Hematopoietic multipotent progenitor cell treated with erythropoietin and hydrocortisone succinate and interleukin-3 and kit ligand, for 8 days (in vitro differentiated cells): ENCODE data around the gene KAZN.

Source experiments
- DNase-seq: peaks from one replicate; pipeline ENCODE4 v3.0.0-alpha.2; 2015

Gene KAZN

DNA sequence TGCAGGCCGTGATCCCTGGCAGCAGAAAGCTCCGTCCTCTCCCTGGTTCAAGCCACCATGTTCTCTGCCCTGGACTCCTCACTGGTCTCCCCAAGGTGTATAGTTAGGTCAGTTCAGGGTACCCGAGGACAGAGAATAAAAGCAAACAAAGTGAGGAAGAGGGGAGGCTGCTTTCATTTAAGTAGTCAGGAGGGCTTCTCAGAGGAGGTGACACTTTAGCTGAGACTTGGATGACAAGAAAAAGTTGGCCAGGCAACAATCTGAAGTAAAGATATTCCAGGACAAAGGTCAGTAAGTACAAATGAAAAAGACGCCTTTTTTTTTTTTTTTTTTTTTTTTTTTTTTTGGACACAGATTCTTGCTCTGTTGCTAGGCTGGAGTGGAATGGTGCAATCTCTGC is 297.2 kb downstream of the KAZN start:
- no peak for DNase-seq

DNA sequence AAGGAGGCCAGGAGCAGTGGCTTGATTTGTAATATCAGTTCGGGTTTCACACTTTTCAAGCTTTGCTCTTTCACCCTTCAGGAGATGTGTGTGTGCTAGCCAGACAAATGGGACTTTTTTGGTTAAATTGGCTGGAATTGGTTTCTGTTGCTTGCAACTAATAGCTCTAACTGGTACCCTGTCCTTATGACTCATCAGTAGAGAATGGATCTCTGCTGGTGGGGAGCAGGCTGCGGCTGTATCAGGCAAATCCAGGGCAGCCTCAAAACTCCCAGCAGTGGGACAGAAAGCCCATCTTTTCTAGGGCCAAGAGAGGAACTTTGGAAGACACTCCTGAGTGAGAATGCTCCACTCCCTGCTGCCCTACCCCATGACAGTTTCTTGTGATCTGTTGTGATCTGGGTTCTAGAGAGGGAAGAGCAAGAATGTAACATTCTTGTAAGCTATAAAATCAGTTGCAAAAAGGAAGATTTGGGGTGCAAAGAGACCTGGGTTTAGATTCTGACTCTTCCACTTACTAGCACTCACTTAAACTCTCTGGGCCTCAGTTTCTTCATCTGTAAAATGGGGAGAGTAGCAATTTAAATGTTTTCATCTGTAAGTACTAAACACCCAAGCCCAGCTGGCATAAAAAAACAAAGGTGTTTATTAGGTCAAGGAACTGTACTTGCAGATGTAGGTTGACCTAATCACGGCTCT is 298.0 kb downstream of the KAZN start:
- no peak for DNase-seq

DNA sequence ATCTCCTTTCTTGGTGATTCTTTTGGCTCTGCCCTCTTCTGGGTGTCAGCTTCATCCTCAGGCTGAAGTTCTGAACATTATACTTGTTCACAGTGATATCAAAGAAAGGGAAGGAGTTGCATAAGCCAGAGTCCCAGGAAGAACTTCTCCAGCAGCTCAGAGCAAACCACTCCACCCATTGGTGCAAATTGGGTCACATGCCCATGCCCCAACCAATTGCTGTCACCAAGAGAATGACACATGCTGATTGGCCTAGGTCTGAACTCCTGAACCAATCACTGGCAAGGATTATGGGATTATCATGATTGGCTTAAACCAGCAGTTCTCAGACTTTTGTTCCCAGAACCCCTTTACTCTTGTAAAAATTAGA is 298.6 kb downstream of the KAZN start:
- DNase-seq = peak; percentile 28

DNA sequence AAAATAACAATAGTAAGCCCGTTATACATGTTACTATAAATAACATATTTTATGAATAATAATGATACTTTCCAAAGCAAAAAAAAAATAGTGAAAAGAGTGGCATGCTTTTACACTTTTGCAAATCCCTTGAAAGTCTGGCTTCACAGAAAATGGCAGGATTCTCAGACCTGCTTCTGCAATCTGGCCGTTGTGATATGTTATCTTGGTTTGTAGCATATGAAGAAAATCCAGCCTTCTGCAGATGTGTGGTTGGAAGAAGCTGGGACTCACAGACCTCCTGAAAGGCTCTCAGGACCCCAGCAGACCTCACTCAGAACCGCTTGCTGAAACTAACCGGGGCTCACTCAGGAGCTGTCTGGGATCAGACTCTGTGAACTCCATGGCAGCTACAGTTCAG is 299.1 kb downstream of the KAZN start:
- DNase-seq = no peak

DNA sequence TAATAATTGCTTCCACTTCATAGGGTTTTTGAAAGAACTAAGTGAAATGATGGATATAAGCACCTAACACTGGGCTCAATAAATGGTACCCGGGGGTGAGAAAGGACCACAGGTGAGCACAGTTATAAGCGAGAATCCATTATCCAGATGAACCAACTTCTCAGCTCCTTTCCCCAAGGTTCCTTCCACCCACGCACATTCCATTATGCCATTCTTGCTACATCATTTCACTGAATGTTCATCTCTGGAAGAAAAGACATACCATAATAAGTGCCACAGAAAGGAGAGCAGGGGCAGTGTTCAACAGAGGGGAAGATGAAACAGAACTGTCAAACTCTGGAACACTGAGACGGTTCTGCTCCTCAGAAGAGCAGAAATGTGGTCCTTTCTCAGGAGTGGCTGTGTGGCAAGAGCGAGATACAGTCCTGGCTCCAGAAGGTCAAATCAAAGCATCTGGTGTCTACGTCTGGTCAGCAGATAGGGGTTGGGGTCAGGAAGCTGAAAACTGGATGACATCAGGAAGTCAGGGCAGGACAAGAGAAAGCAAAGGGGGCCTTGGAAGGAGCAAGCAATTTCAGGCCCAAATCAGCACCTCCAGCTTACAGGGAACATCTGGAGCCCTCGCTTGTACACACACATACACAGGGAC is 299.6 kb downstream of the KAZN start:
- no peak for DNase-seq

GRCh38 chr1:14899686-14900085 is 301.2 kb downstream of the KAZN start:
- no peak for DNase-seq

DNA sequence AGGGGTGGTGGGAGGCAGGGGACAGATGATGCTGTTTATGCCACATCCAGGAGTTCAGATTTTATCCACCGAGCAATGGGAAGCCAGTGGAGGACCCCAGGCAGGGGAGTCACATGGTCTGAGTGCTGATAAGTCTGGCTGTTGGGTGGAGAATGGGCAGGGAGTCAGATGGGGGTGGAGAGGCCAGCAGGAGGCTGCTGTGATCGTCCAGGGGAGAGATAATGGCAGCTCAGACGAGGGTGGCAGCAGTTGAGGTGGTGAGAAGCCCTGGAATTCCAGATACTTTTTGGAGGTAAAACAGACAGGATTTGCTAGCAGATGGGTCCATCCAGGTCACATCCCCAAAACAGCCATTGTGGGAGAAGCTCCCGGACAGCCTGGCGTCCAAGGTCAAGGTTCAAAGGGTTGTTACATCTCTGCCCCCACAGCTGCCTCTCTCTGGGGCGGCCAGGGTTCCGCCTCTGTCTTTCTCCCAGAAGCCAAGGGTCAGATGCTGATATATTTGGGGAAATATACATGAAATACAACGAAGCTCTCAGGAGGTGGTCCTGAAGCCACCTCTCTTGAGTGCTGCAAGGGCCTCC is 303.0 kb downstream of the KAZN start:
- DNase-seq = no peak

DNA sequence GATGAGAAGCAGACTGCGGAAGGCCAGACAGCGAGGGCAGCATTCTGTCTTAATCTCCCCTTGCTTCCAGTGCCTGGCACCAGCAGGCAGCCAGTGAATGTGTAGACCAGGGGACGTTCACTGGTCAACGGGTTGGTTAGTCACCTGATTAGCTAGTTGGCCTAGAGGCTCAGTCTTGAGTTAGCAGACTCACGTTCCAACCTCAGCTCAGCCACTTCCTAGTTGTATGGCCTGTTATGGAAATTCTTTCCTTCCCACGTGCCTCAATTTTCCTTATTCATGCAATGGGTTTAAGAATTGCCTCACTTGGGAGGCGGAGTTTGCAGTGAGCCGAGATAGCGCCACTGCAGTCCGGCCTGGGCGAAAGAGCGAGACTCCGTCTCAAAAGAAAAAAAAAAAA is 305.4 kb downstream of the KAZN start:
- no peak for DNase-seq

GRCh38 chr1:14906665-14907064 is 308.2 kb downstream of the KAZN start:
- DNase-seq = no peak

DNA sequence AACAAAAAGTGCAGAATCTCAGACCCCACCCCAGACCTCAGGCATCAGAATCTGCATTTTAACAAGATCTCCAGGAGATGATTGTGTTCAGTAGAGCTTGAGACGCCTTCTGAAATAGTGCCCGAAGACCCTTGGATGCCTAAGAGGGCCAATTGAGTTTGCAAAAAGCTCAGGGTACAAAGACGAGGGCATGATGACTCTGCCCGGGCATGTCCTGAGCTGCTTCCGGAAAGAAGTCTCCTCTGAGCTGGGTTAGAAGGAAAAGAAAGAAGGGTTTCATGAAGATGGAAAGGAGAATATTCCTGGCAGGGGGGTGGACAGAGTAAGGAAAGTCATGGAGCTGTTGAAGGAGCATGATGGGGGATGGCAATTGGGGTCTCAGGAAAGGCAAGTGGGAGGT is 308.9 kb downstream of the KAZN start:
- no peak for DNase-seq

DNA sequence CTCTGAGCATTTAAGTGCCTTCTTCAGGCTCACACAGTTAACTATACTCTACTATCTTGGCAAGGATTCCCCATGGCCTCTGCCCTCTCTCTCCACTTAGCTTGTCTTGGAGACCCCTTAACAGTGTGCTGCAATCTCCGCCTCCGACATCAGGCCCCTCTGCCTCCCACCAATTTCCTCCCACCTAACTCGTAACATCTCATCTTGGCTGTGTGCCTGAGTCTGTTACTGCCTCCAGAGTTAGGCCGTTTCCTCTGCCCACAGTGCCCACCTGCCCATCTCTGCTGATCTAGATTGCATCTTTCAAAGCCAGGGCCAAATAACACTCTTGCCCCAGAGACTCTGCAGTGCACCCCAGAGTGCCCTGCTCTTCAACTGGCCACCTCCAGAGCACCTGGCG is 310.8 kb downstream of the KAZN start:
- no peak for DNase-seq

DNA sequence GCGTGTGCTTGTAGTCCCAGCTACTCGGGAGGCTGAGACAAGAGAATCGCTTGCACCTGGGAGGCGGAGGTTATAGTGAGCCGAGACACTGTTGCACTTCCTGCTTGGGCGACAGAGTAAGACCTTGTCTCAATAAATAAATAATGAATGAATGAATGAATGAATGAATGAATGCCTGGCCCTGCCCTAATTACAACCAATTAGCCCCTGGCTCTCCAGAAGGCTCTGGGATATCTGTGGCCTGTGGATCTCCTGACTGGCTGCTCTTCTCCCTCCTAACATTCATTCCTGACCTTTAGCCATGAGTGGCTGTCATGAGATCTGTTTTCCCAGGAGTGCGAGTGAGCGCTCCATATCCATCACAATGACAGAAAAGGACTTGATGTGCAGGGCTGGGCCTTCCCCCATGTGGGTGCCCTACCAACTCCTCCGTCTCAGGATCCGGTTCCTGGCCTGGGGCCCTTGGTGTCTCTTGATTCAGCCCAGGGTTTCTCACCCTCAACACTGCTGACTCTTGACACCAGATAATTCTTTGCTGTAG is 311.5 kb downstream of the KAZN start:
- DNase-seq = no peak

DNA sequence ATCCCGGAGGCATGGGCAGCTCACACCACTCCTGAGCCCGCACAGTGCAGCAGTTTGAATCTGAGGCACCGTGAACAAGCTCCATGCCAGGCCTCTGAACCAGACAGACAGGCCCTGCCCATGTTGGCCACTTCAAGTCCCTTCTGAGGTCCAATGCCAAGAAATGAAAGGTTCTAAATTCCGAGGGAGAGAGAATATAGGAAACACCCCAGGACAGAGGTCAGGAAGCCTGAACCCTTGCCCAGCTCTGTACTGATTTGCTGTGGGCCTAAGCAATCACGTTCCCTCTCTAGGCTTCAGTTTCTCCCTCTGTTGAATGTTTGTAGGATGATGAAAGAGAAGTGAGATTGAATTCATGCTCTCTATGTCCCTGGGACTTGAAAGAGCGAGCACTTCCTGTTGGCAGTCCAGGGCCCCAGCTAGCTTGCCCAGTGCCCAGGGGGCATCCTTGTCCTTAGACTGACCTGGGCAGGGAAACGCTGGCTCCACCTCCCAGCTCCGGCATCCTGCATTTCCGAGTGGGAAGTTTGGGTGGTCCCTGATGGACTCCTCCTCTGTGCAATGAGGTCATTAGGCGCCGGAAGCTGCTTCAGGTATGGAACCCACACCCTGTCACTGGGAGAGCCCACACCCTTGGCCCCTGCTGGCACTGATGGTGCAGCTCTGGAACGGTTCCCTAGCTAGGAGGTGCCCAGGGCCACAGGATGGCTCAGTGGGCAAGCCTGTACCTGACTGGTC is 312.7 kb downstream of the KAZN start:
- DNase-seq = no peak

GRCh38 chr1:14912839-14913481 is 314.5 kb downstream of the KAZN start:
- DNase-seq = no peak

DNA sequence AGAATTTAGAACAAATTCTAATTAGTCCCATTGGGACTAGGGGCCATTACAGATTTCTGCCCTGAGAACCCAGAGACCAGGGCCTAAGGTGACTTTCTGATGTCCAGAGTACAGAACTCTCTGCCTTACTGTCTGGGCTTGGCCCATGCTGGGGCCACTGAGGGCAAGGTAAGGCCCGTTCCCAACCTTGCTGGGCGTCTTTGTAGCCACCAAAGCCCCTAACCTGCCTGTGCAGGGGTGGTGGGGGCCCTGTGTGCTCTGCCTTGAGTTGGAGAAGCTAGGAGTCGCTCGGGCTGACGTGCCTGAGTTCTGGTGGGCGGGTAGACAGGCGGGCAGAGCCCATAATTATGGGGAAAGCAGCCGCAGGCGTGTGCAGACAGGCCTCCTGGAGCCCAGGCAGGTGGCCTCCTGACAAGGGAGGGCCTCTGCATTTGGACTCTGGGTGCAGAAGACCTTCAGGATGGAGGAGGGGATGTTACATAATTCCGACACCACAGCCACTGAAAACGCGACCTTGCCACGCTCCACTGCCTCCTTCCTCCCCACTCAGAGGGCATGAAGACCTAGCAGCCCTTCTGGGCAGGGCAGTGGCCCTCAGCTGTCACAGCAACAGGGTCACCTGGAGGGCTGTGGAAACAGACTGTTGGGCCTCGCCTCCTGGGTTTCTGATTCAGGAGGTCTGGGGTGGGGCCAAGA is 315.1 kb downstream of the KAZN start:
- no peak for DNase-seq

- no peak for DNase-seq
Observed at GRCh38 chr1:14914351-14914988, 316.0 kb downstream of the KAZN start.

GRCh38 chr1:14915356-14916054 is 317.0 kb downstream of the KAZN start:
- peak; percentile 57 for DNase-seq

GRCh38 chr1:14919289-14919688 is 320.8 kb downstream of the KAZN start:
- DNase-seq = no peak

DNA sequence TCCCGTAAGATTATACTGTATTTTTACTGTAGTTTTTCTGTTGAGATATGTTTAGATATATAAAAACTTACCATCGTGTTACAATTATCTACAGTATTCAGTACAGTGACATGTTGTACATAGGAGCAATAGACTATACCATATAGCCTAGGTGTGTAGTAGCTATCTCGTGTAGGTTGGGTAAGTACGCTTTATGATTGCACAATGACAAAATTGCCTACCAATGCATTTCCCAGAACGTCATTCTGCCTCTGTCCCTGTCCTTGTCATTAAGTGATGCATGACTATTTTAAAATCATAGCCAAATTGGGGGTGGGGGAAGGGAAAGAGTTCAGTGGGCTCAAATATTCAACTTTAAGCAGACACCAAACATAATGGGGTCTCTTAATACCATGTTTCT is 321.3 kb downstream of the KAZN start:
- DNase-seq = no peak

GRCh38 chr1:14921057-14921456 is 322.6 kb downstream of the KAZN start:
- no peak for DNase-seq
